WTC11 (cell line): ENCODE results near the gene NKX2-1.

Experiments used
- ATF3 ChIP-seq: sonication (generic); formaldehyde crosslinking; conservative IDR thresholded peaks from 2 replicates; pipeline ENCODE4 v1.8.1; 2022; ENCODE audit warnings: mild to moderate bottlenecking, missing genetic modification reagents
- CTCF ChIP-seq: fragments of 200-600 bp; IDR thresholded peaks from 2 replicates; pipeline ENCODE4 v1.8.0; 2022; ENCODE audit warnings: antibody characterized with exemption
- E2F1 ChIP-seq: sonication (generic); formaldehyde crosslinking; IDR thresholded peaks from 2 replicates; pipeline ENCODE4 v1.8.0; 2022; ENCODE audit warnings: mild to moderate bottlenecking, missing genetic modification reagents
- FOXP1 ChIP-seq: sonication (generic); formaldehyde crosslinking; IDR thresholded peaks from 2 replicates; pipeline ENCODE4 v1.8.0; 2022; ENCODE audit warnings: missing genetic modification reagents, mild to moderate bottlenecking, moderate library complexity, borderline replicate concordance
- NFYB ChIP-seq: sonication (generic); formaldehyde crosslinking; conservative IDR thresholded peaks from 2 replicates; pipeline ENCODE4 v1.8.0; 2022; ENCODE audit warnings: low read depth, missing genetic modification reagents
- RELA ChIP-seq: sonication (generic); formaldehyde crosslinking; IDR thresholded peaks from 2 replicates; pipeline ENCODE4 v1.8.1; 2022; ENCODE audit warnings: missing genetic modification reagents, mild to moderate bottlenecking, borderline replicate concordance
- ZNF232 ChIP-seq: sonication (generic); formaldehyde crosslinking; IDR thresholded peaks from 2 replicates; pipeline ENCODE4 v1.8.0; 2022; ENCODE audit warnings: mild to moderate bottlenecking, missing genetic modification reagents
- TF ChIP-seq, protein P1 (sequence below): sonication (generic); formaldehyde crosslinking; IDR thresholded peaks from 2 replicates; pipeline ENCODE4 v1.8.0; 2023; ENCODE audit warnings: missing genetic modification reagents

DNA sequence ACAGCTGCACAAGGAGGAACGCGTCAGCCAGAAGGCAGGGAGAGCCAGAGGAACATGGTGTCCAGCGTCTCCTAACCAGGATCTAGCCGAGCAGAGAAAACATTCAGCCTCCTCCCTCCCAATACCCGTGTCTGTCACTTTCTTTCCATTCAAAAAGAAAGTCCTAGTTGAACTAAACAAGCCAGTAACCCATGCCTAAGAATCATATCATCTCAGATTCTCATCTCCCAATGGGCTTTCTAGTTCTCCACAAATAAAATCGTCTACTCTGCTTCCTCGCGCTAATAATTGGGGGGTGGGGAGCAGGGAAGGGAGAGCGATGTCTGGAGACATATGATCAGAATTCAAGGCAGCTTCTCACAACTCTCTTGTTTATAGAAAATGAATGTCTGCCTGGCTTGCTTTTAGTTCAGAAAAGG, 7.4 kb downstream of the NKX2-1 start:
- TF ChIP-seq ZNF232 (CRISPR knock-in tag) (no peak), NFYB (CRISPR knock-in tag) (no peak), CTCF (no peak), E2F1 (CRISPR knock-in tag) (no peak), ATF3 (CRISPR knock-in tag) (no peak), RELA (CRISPR knock-in tag) (no peak), FOXP1 (no peak)
- TF ChIP-seq, protein P1, sequence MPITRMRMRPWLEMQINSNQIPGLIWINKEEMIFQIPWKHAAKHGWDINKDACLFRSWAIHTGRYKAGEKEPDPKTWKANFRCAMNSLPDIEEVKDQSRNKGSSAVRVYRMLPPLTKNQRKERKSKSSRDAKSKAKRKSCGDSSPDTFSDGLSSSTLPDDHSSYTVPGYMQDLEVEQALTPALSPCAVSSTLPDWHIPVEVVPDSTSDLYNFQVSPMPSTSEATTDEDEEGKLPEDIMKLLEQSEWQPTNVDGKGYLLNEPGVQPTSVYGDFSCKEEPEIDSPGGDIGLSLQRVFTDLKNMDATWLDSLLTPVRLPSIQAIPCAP (CRISPR knock-in tag), result no peak
